H1 (cell line): Measurements from ENCODE around the gene TBC1D32. TPM values are rescaled to one million over a fixed set of nuclear protein-coding genes. Genes with fewer than 3 reads are reported as not detected.

Source experiments
- CTCF ChIA-PET: fragments of 300-600 bp; sonication (Branson Sonifier 250); formaldehyde crosslinking; loops from one replicate; lab custom pipeline; 2021; ENCODE audit not compliant: partially characterized antibody; lab: Charles Lee
- POLR2A ChIA-PET: fragments of 300-600 bp; sonication (Branson Sonifier 250); formaldehyde crosslinking; loops from one replicate; lab custom pipeline; 2021; ENCODE audit warnings: inconsistent platforms; ENCODE audit not compliant: partially characterized antibody; lab: Charles Lee
- DNase-seq, 2 experiments: peaks; one replicate each; pipeline versions ENCODE4 v3.0.0 to v3.0.0-alpha.2; 2010 to 2022; ENCODE audit warnings: low spot score in 2 of 2, low read depth in 1 of 2, mixed read lengths in 1 of 2
- FAIRE-seq: peaks from 2 replicates; lab custom pipeline; 2011; peaks lifted over from hg19 to GRCh38; lab: Jason Lieb, UNC
- H2AFZ ChIP-seq: 2 replicates; pipeline ENCODE4 v1.8.1; 2012; ENCODE audit warnings: low read length, inconsistent platforms
- H2AK5ac ChIP-seq: 2 replicates; pipeline ENCODE4 v1.6.1; 2013; ENCODE audit warnings: low read depth, low read length
- H2BK120ac ChIP-seq: replicated peaks from 2 replicates; pipeline ENCODE3; 2013; ENCODE audit warnings: low read depth, low read length, inconsistent platforms
- H2BK12ac ChIP-seq: 2 replicates; pipeline ENCODE4 v1.6.1; 2013; ENCODE audit warnings: low read depth, low read length
- H2BK15ac ChIP-seq: 2 replicates; pipeline ENCODE4 v1.6.1; 2013; ENCODE audit warnings: low read length
- H2BK20ac ChIP-seq: 2 replicates; pipeline ENCODE4 v1.6.1; 2013; ENCODE audit warnings: low read length
- H2BK5ac ChIP-seq: 2 replicates; pipeline ENCODE4 v1.6.1; 2013; ENCODE audit warnings: low read depth, low read length
- H3K14ac ChIP-seq: 2 replicates; pipeline ENCODE4 v1.6.1; 2013; ENCODE audit warnings: inconsistent platforms; ENCODE audit not compliant: insufficient read length
- H3K18ac ChIP-seq: 2 replicates; pipeline ENCODE4 v1.6.1; 2013; ENCODE audit warnings: low read length; ENCODE audit errors: extremely low read depth
- H3K23ac ChIP-seq: 2 replicates; pipeline ENCODE4 v1.6.1; 2013; ENCODE audit warnings: inconsistent platforms; ENCODE audit not compliant: insufficient read length
- H3K23me2 ChIP-seq: 2 replicates; pipeline ENCODE4 v1.6.1; 2013; ENCODE audit warnings: low read depth, low read length
- H3K27ac ChIP-seq: 2 replicates; pipeline ENCODE4 v1.6.1; 2011; ENCODE audit warnings: low read depth, low read length, inconsistent platforms
- H3K27me3 ChIP-seq, 4 experiments: replicated peaks in 1 of 4; 1 replicate in 1 of 4; 2 replicates in 3 of 4; pipeline versions ENCODE4 v1.6.1 to v1.8.1; 2011 to 2013; ENCODE audit warnings: low read length in 3 of 4, mild to moderate bottlenecking in 3 of 4, inconsistent platforms in 2 of 4, mixed read lengths in 2 of 4, moderate library complexity in 1 of 4; ENCODE audit not compliant: control insufficient read depth in 3 of 4, insufficient read depth in 3 of 4; ENCODE audit errors: extremely low read depth in 1 of 4
- H3K36me3 ChIP-seq, 4 experiments: 2 replicates each; pipeline versions ENCODE4 v1.6.1 to v1.8.1; 2011 to 2013; ENCODE audit warnings: mild to moderate bottlenecking in 4 of 4, low read length in 3 of 4, moderate library complexity in 2 of 4, control low read depth in 1 of 4, inconsistent platforms in 1 of 4; ENCODE audit not compliant: insufficient read depth in 4 of 4, control insufficient read depth in 2 of 4
- H3K4ac ChIP-seq: replicated peaks from 2 replicates; pipeline ENCODE3; 2013; ENCODE audit warnings: low read length, low read depth, mixed read lengths, inconsistent platforms; ENCODE audit not compliant: insufficient read length
- H3K4me1 ChIP-seq, 4 experiments: replicated peaks in 1 of 4; 1 replicate in 1 of 4; 2 replicates in 3 of 4; pipeline versions ENCODE4 v1.6.1 to v1.8.1; 2011 to 2013; ENCODE audit warnings: low read length in 3 of 4, inconsistent platforms in 2 of 4, mixed read lengths in 1 of 4; ENCODE audit not compliant: insufficient read depth in 4 of 4, control insufficient read depth in 3 of 4
- H3K4me2 ChIP-seq, 2 experiments: 2 replicates each; pipeline versions ENCODE4 v1.6.1 to v1.8.1; 2011 to 2013; ENCODE audit warnings: low read depth in 2 of 2, low read length in 2 of 2, control low read depth in 1 of 2, inconsistent platforms in 1 of 2, mild to moderate bottlenecking in 1 of 2; ENCODE audit not compliant: insufficient read depth in 1 of 2
- H3K4me3 ChIP-seq, 4 experiments: fragments of 200-600, 300-600 bp in 1 of 4; sonication (generic), shearing (Covaris generic), sonication (Bioruptor Twin) in 1 of 4; 2 replicates each; pipeline versions ENCODE4 v1.5.1 to v1.8.1; 2011 to 2016; ENCODE audit warnings: low read length in 4 of 4, low read depth in 3 of 4, control low read depth in 2 of 4, inconsistent platforms in 2 of 4, mild to moderate bottlenecking in 2 of 4, mixed read lengths in 1 of 4, moderate library complexity in 1 of 4; ENCODE audit not compliant: insufficient read depth in 2 of 4; ENCODE audit errors: extremely low read depth in 1 of 4
- H3K56ac ChIP-seq: replicated peaks from 2 replicates; pipeline ENCODE3; 2013; ENCODE audit warnings: low read depth, mild to moderate bottlenecking, mixed read lengths, low read length, inconsistent platforms; ENCODE audit not compliant: insufficient read length
- H3K79me1 ChIP-seq: 2 replicates; pipeline ENCODE4 v1.6.1; 2013; ENCODE audit warnings: low read depth, low read length, control low read depth
- H3K79me2 ChIP-seq, 2 experiments: 2 replicates each; pipeline versions ENCODE4 v1.6.1 to v1.8.1; 2012 to 2013; ENCODE audit warnings: low read length in 2 of 2, mild to moderate bottlenecking in 2 of 2, inconsistent platforms in 1 of 2; ENCODE audit not compliant: insufficient read depth in 2 of 2, control insufficient read depth in 1 of 2
- H3K9ac ChIP-seq, 4 experiments: replicated peaks in 1 of 4; 1 replicate in 1 of 4; 2 replicates in 3 of 4; pipeline versions ENCODE4 v1.6.1 to v1.8.1; 2011 to 2013; ENCODE audit warnings: low read depth in 3 of 4, low read length in 3 of 4, control low read depth in 2 of 4, mild to moderate bottlenecking in 2 of 4, moderate library complexity in 2 of 4, inconsistent platforms in 1 of 4; ENCODE audit errors: extremely low read depth in 1 of 4
- H3K9me3 ChIP-seq, 2 experiments: 2 replicates each; pipeline versions ENCODE4 v1.6.1 to v1.8.1; 2012 to 2013; ENCODE audit warnings: mild to moderate bottlenecking in 2 of 2, moderate library complexity in 2 of 2, control low read depth in 1 of 2, inconsistent platforms in 1 of 2, low read depth in 1 of 2, low read length in 1 of 2, mixed read lengths in 1 of 2; ENCODE audit not compliant: insufficient read depth in 2 of 2
- H4K20me1 ChIP-seq, 2 experiments: replicated peaks in 1 of 2; 2 replicates each; pipeline versions ENCODE3 to v1.8.1; 2011 to 2013; ENCODE audit warnings: inconsistent platforms in 2 of 2, low read length in 2 of 2, mild to moderate bottlenecking in 1 of 2; ENCODE audit not compliant: insufficient read depth in 2 of 2, control insufficient read depth in 1 of 2
- H4K5ac ChIP-seq: 2 replicates; pipeline ENCODE4 v1.6.1; 2013; ENCODE audit warnings: low read length, low read depth, mixed read lengths, inconsistent platforms; ENCODE audit not compliant: insufficient read length
- H4K8ac ChIP-seq: 2 replicates; pipeline ENCODE4 v1.8.0; 2013; ENCODE audit warnings: mild to moderate bottlenecking, moderate library complexity, low read length, inconsistent platforms; ENCODE audit not compliant: insufficient read depth; ENCODE audit errors: extremely low read depth
- H4K91ac ChIP-seq: replicated peaks from 2 replicates; pipeline ENCODE3; 2013; ENCODE audit warnings: low read length, mixed read lengths, inconsistent platforms; ENCODE audit not compliant: insufficient read length
- BACH1 ChIP-seq: IDR thresholded peaks from 2 replicates; pipeline ENCODE4 v1.6.1; 2012; ENCODE audit warnings: low read length, improper control_type of control experiment
- CTBP2 ChIP-seq: IDR thresholded peaks from 2 replicates; pipeline ENCODE4 v1.7.0; 2011; ENCODE audit warnings: borderline replicate concordance, mild to moderate bottlenecking, moderate library complexity, mixed read lengths, low read length; ENCODE audit not compliant: insufficient read depth, insufficient read length
- CTCF ChIP-seq, 3 experiments: IDR thresholded peaks; 1 replicate in 2 of 3; 2 replicates in 1 of 3; pipeline versions ENCODE4 v1.5.1 to v1.6.1; 2011; ENCODE audit warnings: low read length in 3 of 3, mild to moderate bottlenecking in 3 of 3, inconsistent platforms in 2 of 3, low read depth in 1 of 3, moderate library complexity in 1 of 3; ENCODE audit not compliant: insufficient read depth in 1 of 3; ENCODE audit errors: control extremely low read depth in 1 of 3
- EZH2 ChIP-seq: fragments of 200-600 bp; sonication (generic); IDR thresholded peaks from 2 replicates; pipeline ENCODE4 v1.7.1; 2012; ENCODE audit warnings: low read depth, mild to moderate bottlenecking, moderate library complexity, low read length, inconsistent platforms; ENCODE audit not compliant: severe bottlenecking
- RBBP5 ChIP-seq: IDR thresholded peaks from 2 replicates; pipeline ENCODE4 v1.7.1; 2012; ENCODE audit warnings: low read depth, mild to moderate bottlenecking, inconsistent platforms, low read length, moderate library complexity, borderline replicate concordance
- RNF2 ChIP-seq: fragments of 200-900, 300-1000 bp; sonication (generic); IDR thresholded peaks from 2 replicates; pipeline ENCODE4 v1.7.1; 2016; ENCODE audit warnings: borderline replicate concordance, low read depth, mild to moderate bottlenecking, antibody characterized with exemption, low read length; ENCODE audit not compliant: poor library complexity, severe bottlenecking; ENCODE audit errors: missing control alignments
- SP4 ChIP-seq: IDR thresholded peaks from 2 replicates; pipeline ENCODE4 v1.6.1; 2012; ENCODE audit warnings: low read length, inconsistent platforms
- TEAD4 ChIP-seq: IDR thresholded peaks from 2 replicates; pipeline ENCODE4 v1.6.1; 2012; ENCODE audit warnings: low read depth, low read length, inconsistent platforms, mixed read lengths
- WGBS, 2 experiments: shearing (Covaris generic) in 1 of 2; methylation state at CpG; one replicate each; pipeline versions ENCODE4 v1.1.6 to v1.1.7; 2013 to 2015; ENCODE audit warnings: low lambda C conversion rate in 2 of 2, mixed read lengths in 2 of 2, inconsistent platforms in 1 of 2, low coverage in 1 of 2, missing lambda C conversion rate in 1 of 2; ENCODE audit not compliant: insufficient replicate concordance in 2 of 2, insufficient coverage in 1 of 2, insufficient read length in 1 of 2; ENCODE audit errors: extremely low coverage in 1 of 2, missing lambda C conversion rate in 1 of 2; 5-methylcytosine and 5-hydroxymethylcytosine counted together
- polyA plus RNA-seq, 7 experiments: library from polyadenylated mRNA; depleted of rRNA in 3 of 7; stranded (reverse) in 5 of 7; unstranded in 2 of 7; fragments of >200 nt in 5 of 7; fragments of 200-250 nt in 2 of 7; gene quantifications; 1 replicate in 5 of 7; 2 replicates in 1 of 7; 4 replicates in 1 of 7; pipeline versions ENCODE4 v1.2.1 to v1.2.3, GENCODE V29; 2011 to 2013; ENCODE audit warnings: missing spikeins in 2 of 7, mixed read lengths in 2 of 7
- total RNA-seq: library from RNA; stranded (reverse); fragmentation: NEBNext Ultra II Directional; extraction: Animal tissue kit (Norgen Biotek cat#: 25700); gene quantifications from 2 replicates; pipeline ENCODE4 v1.2.1, GENCODE V29; 2021

TBC1D32 gene
- total and polyA plus RNA-seq, 2 of the 8 experiments (the other 6 are each of a cell fraction or from before 2014, with no cell fraction given) = 5.3 to 7.1 TPM

- Histone ChIP-seq H3K4me2 (no peak overlapping the region), H3K79me2 (no peaks in the 10 kb centered on the region), H2BK12ac (no peak overlapping the region), H2AFZ (no peak overlapping the region), H3K9ac (no peak overlapping the region), H4K91ac (no peak overlapping the region), H4K8ac (no peak overlapping the region), H3K4me3 (no peak overlapping the region), H2AK5ac (no peak overlapping the region), H4K20me1 (no peaks in the 10 kb centered on the region), H3K14ac (no peak overlapping the region), H4K5ac (no peak overlapping the region), H3K18ac (no peak overlapping the region), H3K27ac (no peak overlapping the region), H3K56ac (no peak overlapping the region), H3K27me3 (no peaks in the 10 kb centered on the region), H3K4me1 (no peaks in the 10 kb centered on the region), H3K23me2 (no peaks in the 10 kb centered on the region), H3K79me1 (no peaks in the 10 kb centered on the region), H2BK20ac (no peak overlapping the region), H3K9me3 (no peaks in the 10 kb centered on the region), H3K23ac (no peak overlapping the region), H2BK15ac (no peak overlapping the region), H3K4ac (no peak overlapping the region), H3K36me3 (no peaks in the 10 kb centered on the region), H2BK120ac (no peak overlapping the region), H2BK5ac (no peak overlapping the region)
- ChIA-PET CTCF (no interaction called here), POLR2A (no interaction called here)
- no peak for FAIRE-seq
- 54% methylated on average over 1 of the region's 1 CpG; no CpG with 5 or more reads in 1 of the 2 experiments for WGBS, 2 experiments
- TF ChIP-seq RNF2 = no peak
- TF ChIP-seq TEAD4 = no peak
- no peak for TF ChIP-seq SP4
- no peak for TF ChIP-seq CTBP2
- no peak for TF ChIP-seq RBBP5
- TF ChIP-seq BACH1 = no peak
- TF ChIP-seq EZH2 = no peak
- TF ChIP-seq CTCF (IDR thresholded peaks at IDR 0.05; ENCODE audit: control extremely low read depth in 1 of 3, insufficient read depth in 1 of 3, low read depth in 1 of 3, low read length in 3 of 3) = no peak
- no peak for DNase-seq
Measured at GRCh38 chr6:121352941-121353340, 18.7 kb upstream of the TBC1D32 start.
